AG09309 (cell line): ENCODE measurements around the gene TMEM33.

Source experiments
- DNase-seq: peaks from one replicate; pipeline ENCODE4 v3.0.0-alpha.2; 2010; ENCODE audit warnings: low read depth
- H3K4me3 ChIP-seq: 2 replicates; pipeline ENCODE4 v1.5.1; 2011; ENCODE audit warnings: mild to moderate bottlenecking, low read depth, low read length, moderate library complexity; ENCODE audit not compliant: control insufficient read depth
- CTCF ChIP-seq: IDR thresholded peaks from 2 replicates; pipeline ENCODE4 v1.5.1; 2011; ENCODE audit warnings: mild to moderate bottlenecking, low read depth, low read length, inconsistent platforms; ENCODE audit not compliant: insufficient read depth, control insufficient read depth; ENCODE audit errors: missing control alignments

The TMEM33 gene, protein sequence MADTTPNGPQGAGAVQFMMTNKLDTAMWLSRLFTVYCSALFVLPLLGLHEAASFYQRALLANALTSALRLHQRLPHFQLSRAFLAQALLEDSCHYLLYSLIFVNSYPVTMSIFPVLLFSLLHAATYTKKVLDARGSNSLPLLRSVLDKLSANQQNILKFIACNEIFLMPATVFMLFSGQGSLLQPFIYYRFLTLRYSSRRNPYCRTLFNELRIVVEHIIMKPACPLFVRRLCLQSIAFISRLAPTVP

GRCh38 chr4:41934901-41935651 is at the start of gene TMEM33:
Gene TMEM33 (plus strand): TSS chr4:41935429. CDS start chr4:41935485, 56 bp downstream.
- peak within 1 kb of the TSS; percentile 100 for H3K4me3 ChIP-seq
- DNase-seq: peak; percentile 40
- peak; percentile 16 for TF ChIP-seq CTCF

DNA sequence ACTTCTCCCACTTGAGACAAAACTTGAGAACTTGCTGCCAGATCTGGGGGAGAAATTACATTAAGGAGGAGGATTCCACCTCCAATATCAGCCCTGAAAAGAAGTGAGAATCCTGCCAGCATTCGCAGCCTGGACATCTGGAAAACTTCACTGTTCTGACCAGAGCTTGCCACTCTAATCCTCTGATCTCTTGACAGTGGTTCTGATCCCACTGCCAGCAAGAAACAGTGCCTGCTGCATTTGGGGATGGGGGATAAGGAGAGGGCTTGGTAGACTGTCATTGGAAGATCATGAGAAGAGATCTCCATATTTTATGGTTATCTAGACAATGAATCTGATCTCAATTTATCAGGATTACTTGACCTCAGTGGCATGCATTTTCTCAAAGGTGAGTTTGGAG is 49.8 kb upstream of the TMEM33 start:
- no peak for DNase-seq
- no peak for TF ChIP-seq CTCF
- no peak overlapping the region for H3K4me3 ChIP-seq

GRCh38 chr4:41887277-41887676 is 48.0 kb upstream of the TMEM33 start:
- no peak overlapping the region for H3K4me3 ChIP-seq
- TF ChIP-seq CTCF: no peak
- DNase-seq: no peak

- peak; percentile 78 for TF ChIP-seq CTCF
- H3K4me3 ChIP-seq: no peak overlapping the region
- DNase-seq: peak; percentile 18
Observed at GRCh38 chr4:41887821-41888686, 47.2 kb upstream of the TMEM33 start.

GRCh38 chr4:41888687-41889074 is 46.5 kb upstream of the TMEM33 start:
- TF ChIP-seq CTCF: no peak
- no peak overlapping the region for H3K4me3 ChIP-seq
- no peak for DNase-seq

DNA sequence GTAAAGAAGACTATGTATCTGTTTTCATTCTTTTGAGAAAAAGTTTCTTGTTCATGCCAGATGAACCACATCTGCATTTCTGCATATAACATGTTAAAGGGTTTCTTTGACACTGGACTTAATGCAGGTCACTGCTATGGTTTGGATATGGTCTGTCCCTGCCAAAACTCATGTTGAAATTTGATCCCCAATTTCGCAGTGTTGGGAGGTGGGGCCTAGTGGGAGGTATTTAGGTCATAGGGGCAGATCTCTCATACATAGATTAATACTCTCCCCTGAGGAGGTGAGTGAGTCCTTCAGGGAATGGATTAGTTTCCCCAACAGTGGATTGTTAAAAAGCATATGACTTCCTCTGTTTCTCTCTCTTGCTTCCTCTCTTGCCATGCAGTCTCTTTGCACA is 45.9 kb upstream of the TMEM33 start:
- H3K4me3 ChIP-seq: no peak overlapping the region
- no peak for DNase-seq
- no peak for TF ChIP-seq CTCF
